GM21723 (cell line): ENCODE measurements around the gene CDCA7L.
"Not testable (repeated sequence)": the region's sequence is repeated elsewhere in the genome, so short reads cannot be mapped to it uniquely, and the experiment has no call there.

Experiments
- ATAC-seq: cut with Tn5 transposase; IDR thresholded peaks from one replicate; pipeline ENCODE4 v1.9.1; 2021; ENCODE audit warnings: mild to moderate bottlenecking, moderate library complexity; ENCODE audit not compliant: unreplicated experiment

CDCA7L gene

DNA sequence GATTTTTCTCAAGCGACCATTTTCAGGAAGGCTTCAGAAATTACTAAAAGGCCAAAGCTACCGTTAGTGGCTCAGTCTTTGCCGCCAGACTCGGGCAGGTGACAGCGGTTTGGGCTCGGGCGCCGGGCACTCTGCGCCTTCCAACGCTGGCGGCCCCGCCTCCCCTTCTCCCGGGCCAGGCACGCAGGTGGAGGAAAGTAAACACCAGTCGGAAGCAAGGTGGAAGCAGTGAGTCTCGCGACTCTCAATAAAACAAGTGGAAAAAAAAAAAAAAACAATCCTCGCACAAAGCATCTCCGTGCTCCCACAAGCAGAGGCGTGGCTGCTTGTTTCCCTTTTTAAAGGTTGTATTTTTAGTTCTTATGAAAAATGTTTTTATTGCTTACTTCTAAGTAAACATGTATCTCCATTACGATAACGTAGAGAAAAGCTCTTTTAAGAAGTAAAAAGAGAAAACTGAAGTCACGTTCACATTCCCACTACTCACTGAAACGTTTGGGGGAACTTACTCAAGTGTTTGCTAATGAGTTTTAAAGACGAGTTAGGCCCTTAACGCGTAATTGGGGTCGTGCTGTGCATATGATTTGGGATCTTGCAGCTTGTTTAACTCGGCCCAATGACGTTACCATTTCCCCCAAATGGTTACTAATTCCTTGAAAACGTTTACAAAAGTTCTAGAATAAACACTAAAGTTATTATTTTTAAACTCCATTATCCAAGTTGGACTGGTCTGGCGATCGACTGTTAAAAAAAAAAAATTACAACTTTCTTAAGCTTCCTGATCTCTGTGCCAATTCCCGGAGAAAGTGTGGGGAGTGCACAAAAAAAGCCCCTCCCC is 864 bp downstream of the CDCA7L start:
- ATAC-seq, result no peak

DNA sequence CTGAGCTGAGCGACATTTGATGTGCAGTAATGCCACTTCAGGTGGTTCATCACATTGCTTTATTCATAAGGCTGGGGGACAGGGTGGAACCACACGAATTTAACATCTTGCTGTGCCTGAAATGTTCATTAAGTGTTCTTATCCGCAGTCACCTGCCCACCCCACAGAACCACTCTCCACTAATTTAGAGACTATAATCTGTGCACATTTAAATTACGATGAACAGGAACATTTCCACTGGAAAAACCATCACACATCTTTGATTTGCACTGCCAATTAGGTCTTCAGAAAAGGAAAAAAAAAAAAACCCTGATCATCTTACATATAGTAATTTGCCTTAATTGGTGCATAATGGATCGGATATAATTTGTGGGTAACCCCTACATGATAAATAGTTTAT is 2.3 kb downstream of the CDCA7L start:
- no peak for ATAC-seq

DNA sequence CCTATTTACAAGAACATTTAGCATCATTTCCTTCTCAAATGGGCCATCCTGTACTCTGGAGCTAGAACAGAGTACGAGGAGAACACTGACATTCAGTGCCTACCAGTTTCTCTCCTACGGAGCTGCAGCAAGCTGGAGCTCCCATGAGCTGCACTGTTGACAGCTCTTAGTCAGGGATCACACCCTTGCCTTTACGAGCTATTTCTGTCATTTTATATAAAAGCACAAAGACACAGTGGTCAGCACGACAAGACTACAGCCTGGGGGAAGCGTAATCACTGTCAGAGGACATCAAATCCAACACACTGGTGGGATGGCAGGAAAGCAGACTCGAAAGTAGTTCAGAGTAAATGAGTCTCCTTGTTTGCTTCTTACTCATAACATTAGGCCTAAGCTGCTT is 2.7 kb downstream of the CDCA7L start:
- ATAC-seq, result no peak

DNA sequence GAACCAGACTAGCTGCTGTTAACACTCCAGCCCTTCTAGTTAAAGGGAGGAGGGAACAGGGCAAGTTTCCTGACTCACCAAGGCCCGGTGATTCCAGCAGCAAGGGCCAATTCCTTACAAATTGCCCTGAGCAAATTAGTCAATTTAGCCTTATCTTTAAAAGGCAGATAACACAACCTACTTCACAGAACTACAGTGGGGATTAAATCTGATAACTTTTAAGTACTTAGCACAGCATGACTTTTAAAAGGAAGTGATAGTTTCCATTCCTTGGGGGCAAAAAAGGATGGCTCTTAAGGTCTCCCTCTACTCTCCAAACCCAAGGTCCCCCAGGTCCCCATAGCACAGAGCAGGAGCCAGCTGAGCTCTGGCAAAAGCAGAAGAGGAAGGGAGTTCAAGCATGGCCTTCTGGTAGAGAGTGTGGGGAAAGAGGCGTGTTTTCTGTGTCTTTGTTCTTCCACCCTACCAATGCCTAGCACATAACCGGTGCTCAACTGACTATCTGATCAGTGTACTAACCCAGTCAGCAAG is 4.0 kb downstream of the CDCA7L start:
- no peak for ATAC-seq

DNA sequence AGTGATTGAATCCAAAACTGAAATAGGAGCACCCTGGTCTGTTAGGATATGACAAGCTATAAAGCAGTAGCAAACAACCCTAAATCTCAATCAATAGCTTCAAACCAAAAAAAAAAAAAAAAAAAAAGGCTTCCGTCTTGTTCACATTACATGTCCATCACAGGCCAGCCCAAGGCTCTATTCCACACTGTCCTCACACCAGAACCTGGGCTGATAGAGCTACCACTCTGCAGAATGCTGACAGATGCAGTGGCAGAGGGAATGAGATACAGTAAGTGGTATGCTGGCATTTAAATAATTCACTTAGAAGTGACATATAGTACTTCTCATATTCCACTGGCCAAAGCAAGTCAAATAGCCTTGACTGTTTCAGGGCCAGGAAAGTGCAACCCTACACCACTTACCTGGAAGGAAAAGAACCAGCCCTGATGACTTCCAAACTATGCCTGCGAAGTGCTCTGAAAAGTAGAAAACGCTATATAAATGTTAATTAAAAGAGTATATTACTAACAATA is 5.8 kb downstream of the CDCA7L start:
- ATAC-seq, result no peak

DNA sequence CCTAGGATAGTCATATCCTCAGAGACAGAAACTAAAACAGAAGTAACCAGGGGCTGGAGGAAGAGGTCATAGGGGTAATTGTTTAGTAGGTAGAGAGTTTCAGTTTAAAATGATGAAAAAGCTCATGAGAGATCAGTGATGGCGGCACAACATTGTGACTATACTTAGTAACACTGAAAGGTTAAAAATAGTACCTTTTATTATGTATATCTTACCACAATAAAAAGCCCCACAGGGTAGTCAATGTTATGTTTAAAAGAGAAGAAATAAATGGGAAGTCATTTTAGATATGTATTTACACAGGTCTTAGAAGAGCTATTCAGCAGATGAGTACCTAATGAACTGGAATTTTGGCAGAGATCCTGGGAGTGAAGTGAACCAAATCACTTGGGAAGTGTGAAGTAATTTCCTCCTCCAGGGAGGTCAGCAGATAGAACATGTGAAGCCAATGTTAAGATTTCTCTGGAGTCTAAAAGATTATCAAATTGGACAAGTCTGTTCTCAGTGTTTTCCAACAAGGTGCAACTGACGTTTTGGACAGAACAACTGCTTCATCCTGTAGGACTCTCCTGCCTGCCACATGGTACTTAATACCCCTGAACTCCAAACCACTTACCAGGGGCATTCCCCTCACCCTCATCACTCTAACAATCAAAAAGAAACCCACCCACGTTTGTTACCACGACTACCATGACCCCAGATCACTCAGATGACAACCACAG is 6.4 kb downstream of the CDCA7L start:
- ATAC-seq, result peak; percentile 77

DNA sequence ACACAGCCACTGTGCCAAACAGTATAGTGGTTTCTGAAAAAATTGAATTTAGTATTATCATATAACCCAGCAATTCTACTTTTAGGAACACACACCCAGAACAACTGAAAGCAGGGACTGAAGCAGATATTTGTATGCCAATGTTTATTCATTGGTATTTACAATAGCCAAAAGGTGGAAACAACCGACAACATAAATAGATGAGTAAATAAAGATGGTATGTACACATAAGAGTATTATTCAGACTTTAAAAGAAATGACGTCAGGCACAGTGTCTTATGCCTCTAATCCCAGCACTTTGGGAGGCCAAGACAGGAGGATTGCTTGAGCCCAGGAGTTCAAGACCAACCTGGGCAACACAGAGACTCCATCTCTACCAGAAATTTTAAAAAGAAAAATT is 7.2 kb downstream of the CDCA7L start:
- no peak for ATAC-seq

DNA sequence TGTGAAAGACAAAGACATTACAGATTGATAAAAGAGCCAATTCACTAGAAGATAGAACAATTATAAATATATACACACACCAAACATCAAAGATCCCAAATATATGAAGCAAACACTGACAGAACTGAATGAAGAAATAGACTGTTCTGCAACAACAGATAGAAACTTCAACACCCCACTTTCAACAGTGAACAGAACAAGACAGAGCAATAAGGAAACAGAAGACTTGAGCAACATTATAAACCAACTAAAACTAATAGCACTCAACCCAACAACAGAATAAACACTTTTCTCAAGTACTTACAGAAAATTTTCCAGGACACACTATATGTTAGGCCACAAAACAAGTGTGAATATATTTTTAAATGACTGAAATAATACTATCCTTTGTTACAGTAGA is 10.9 kb downstream of the CDCA7L start:
- ATAC-seq, result no peak

DNA sequence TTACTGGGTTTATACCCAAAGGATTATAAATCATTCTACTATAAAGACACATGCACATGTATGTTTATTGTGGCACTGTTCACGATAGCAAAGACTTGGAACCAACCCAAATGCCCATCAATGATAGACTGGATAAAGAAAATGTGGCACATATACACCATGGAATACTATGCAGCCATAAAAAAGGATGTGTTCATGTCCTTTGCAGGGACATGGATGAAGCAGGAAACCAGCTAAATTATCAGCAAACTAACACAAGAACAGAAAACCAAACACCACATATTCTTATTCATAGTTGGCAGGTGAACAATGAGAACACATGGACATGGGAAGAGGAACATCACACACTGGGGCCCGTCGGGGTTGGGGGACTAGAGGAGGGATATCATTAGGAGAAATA is 12.4 kb downstream of the CDCA7L start:
- ATAC-seq, result not testable (repeated sequence)

DNA sequence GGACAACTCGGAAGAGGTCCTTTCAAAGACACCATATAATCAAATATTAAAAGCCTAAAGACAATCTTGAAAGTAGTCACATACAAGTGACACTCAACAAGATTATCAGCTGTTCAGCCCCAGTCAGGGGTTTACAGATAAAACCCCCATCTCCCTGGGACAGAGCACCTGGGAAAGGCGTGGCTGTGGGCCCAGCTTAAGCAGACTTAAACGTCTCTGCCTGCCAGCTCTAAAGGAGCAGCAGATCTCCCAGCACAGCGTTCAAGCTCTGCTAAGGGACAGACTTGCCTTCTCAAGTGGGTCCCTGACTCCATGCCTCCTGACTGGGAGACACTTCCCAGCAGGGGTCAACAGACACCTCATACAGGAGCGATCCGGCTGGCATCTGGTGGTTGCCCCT is 18.0 kb downstream of the CDCA7L start:
- no peak for ATAC-seq

DNA sequence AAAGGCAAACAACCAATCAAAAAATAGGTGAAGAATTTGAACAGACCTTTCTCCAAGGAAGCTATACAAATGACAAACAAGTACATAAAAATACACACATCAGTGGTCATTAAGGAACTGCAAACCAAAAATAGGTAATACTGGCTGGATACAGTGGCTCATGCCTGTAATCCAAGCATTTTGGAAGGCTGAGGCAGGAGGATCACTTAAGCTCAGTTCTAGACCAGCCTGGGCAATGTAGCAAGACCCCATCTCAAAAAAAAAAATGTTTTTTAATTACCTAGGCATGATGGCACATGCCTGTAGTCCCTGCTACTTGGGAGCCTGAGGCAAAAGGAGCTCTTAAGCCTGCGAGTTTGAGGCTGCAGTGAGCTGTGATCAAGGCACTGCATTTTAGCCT is 19.3 kb downstream of the CDCA7L start:
- ATAC-seq, result no peak

DNA sequence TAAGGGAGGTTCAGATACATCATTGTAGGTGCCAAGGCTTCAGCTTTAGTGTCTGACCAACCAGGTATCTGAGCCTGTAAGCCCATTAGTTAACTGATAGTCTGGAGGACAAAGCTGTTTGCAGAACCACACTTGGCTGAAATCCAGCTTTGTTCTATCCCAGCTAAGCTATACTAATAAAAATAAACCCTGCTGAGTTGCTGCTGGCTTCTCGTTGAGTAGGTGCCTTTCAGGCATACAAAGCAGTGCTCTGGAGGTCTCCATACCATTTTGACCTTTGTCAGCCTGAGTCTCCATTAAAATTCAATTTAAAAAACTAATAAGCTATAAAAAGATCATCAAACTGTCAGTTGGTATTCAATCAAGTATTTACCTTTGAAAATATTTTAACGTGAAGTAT is 22.0 kb downstream of the CDCA7L start:
- ATAC-seq, result no peak

DNA sequence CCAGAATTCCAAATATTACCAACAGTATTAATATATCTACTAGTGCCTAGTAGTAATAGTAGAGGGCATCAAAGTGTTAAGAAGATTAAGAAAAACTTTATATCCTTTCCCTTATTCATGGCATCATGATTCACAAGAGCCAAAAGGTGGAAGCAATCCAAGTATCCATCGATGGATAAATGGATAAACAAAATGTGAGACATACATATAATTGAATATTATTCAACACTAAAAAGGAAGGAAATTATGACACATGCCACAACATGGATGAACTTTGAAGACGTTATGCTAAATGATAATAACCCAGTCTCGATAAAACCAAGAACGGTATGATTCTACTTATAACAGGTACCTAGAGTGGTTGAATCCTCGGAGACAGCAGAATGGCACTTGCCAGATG is 23.1 kb downstream of the CDCA7L start:
- no peak for ATAC-seq

DNA sequence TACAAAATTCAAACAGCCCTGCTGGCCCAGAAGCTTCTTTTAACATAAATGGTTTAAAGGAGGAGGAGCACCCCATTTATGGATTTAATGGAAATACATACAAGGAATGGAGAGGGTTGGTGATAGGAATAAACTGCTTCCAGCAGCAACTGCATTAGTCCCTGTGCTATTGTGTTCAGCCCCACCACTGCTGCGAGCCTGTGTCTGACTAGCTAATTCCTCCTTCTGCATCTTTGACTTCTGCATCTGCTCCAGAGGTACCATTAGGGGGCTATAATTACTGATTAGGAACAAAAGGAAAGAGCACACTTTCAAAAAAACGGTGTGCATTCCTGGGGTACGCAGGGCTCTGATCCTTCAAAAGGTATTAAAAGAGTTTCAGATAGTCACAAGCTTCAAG is 24.8 kb downstream of the CDCA7L start:
- ATAC-seq, result no peak

DNA sequence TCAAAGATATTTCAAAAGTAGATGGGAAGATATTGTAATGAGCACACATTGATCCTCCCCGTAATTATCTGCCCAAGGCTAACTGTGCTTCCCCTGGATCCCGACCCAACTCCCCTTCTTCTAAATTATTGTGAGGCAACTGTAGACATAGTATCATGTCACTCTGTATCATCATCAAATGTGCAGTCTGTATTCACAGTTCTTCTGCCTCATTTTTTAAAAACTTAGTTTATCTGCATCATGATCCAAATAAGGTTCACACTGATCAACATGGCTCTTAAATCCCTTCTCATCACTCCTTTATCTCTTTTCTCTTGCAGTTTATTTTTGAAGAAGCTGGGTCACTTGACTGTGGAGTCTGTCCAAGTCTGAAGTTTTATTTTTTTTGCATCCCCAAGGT is 27.5 kb downstream of the CDCA7L start:
- no peak for ATAC-seq

DNA sequence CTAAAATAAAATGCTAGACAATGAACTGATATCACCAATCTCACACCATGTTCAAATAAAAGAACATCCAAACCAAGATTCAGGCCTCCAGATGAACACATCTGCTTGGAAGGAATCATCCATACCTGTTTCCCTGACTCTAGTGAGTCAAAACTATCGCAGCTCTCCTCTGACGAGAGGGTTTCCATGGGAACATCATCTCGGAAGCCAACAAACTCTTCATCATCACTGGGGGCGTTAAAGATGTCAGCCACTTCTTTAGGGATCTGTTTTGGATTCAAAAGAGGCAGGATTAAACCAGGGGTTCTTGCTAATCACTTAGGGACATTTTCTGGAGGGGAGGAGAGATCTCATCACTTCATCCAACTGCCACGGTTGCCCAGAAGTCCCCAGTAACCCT is 29.1 kb downstream of the CDCA7L start:
- ATAC-seq, result no peak

DNA sequence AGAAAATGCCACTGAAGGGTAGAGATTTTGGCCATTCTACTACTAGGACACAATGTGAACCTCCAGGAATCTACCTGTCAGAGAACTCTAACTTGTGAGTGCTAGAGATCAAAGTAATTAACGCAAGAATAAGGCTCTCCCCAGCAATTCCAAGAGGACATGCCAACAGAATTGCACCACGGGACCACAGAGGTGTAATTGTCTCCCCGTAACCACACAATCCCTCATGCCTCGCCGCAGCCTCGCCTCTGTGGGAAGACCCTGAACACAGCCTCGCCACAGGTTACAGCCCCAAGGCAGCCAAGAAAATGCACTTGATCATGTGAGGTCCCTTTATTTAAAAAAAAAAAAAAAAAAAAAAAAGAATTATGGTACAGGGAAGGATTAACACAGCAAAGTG is 29.5 kb downstream of the CDCA7L start:
- ATAC-seq, result no peak

DNA sequence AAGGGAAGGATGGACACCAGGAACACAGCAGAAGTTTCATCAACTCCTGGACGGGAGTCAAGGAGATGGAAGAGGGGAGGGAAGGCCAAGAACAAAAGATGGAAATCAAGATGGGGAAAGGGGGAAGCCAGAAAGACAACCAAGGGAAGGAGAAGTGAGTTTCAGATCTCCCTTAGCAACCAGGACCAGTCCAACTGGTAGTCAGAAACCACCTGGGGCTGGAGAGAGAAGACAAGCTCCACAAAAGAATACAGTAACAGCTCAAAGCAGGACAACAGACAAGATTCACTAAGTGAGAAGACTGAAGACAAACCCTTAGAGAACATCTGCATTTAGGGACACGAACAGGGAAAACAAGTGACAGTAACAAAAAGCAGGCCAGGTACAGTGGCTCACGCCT is 30.6 kb downstream of the CDCA7L start:
- ATAC-seq, result no peak

DNA sequence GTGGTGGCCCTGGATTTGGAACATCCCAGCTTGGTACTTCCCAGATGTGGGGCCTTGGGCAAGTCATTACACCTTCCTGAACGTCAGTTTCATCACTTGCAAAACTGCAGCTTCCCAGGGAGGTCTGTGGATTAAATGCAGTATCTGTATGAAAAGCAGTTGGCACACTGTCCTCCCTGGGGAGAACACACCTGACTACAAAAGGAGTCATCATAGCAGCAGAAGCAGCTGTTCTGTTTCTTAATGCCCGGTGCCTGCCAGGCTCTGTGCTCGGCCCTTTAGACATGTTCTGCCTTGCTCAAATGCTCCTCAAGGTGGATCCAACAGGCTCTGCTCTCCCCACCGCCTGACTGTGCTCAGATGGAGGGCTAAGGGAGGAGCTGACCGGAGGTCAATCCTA is 31.0 kb downstream of the CDCA7L start:
- ATAC-seq, result no peak

DNA sequence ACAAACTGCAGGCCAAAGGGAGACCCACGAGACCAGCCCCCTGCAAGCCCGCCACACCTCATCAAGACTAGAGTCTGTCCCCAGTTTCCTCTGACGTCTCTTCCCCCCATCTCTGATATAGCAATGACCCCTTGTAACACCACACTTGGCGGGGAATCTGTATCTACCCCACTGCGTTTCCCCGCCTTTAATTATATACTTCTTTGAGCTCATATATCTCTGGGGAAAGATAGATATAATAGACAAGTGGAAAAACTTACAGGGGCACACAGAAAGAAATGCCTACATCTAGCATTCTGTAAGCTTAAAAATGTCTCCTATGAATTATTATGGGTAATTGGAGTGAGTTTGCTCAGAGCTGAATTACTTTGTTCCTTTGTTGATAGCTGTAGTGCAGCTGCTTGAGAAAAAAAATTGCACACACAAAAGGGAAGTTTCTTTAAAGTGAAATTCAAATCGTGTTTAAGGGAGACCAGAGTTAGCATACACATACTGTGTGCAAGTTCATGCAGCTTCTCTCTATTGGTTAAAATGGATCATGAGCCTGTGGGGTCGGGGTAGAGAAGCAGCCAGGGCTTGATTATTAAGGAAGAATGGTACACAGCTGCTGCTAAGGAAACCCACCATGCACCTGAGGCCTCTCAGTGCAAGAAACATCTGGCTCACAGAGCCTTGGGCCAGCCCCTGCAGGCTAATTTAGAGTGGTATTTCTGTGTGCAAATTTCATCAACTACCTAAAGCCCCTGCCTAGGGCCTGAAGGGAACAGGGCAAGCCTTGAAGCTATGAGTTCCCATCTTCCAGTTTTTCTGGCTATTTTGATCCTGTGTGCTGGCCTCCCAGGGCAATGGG is 32.5 kb downstream of the CDCA7L start:
- no peak for ATAC-seq

DNA sequence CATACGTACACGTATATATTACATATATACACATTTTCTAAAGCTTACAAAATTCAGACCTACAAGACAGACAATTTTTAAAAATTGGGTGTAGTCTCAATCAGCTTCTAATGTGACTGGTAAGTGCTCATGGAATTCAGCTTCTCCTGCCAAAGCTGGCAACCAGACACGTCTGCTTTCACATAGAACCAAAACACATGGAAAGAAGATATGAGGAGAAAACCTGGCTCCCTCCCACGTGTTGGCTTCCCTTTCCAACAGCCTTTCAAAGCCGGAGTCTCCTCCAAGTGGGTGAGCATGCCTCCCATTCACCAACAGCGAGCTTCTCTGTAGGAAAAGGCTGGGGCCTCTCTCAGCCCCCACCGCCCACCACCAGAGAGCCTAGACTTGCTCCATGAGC is 33.4 kb downstream of the CDCA7L start:
- ATAC-seq, result no peak
